Left ventricle myocardium inferior (tissue), 1 donor: ENCODE results near the gene PTPN12. TPM values are rescaled to one million over a fixed set of nuclear protein-coding genes. Genes with fewer than 3 reads are reported as not detected.

Experiments used
- DNase-seq: peaks from one replicate; pipeline ENCODE4 v3.0.0-alpha.2; 2020
- H3K27ac ChIP-seq: fragments of 200-600 bp; replicated peaks from 2 replicates; pipeline ENCODE4 v1.8.0; 2021
- H3K27me3 ChIP-seq: fragments of 200-600 bp; 2 replicates; pipeline ENCODE4 v1.8.0; 2021; ENCODE audit warnings: low read depth
- H3K36me3 ChIP-seq: fragments of 200-600 bp; 2 replicates; pipeline ENCODE4 v1.8.0; 2021
- H3K4me1 ChIP-seq: fragments of 200-600 bp; 2 replicates; pipeline ENCODE4 v1.8.0; 2021
- H3K4me3 ChIP-seq: fragments of 200-600 bp; 2 replicates; pipeline ENCODE4 v1.8.0; 2021; ENCODE audit warnings: mild to moderate bottlenecking, moderate library complexity
- H3K9me3 ChIP-seq: fragments of 200-600 bp; replicated peaks from 2 replicates; pipeline ENCODE4 v1.8.0; 2021
- CTCF ChIP-seq: fragments of 200-600 bp; IDR thresholded peaks from 2 replicates; pipeline ENCODE4 v1.8.0; 2021; ENCODE audit warnings: antibody characterized with exemption, mild to moderate bottlenecking, borderline replicate concordance
- intact Hi-C: fragments of 100-400 bp; cut with micrococcal nuclease; formaldehyde crosslinking; loops from one replicate; pipeline ENCODE4 v1.11.0; 2022
- total RNA-seq: library from RNA; stranded (reverse); fragmentation: NEBNext Ultra II Directional; extraction: Animal tissue kit (Norgen Biotek cat#: 25700); gene quantifications from one replicate; pipeline ENCODE4 v1.2.1, GENCODE V29; 2021
- donor health status: DM: no; HTN: yes; CAD: no; lungs with severe emphysema.

Gene PTPN12
- total RNA-seq, 1 donor from 2014 or later, result 52.2 TPM

GRCh38 chr7:77629797-77630196 lies 92.7 kb downstream of the PTPN12 start:
- Histone ChIP-seq H3K9me3 (no peaks in the 10 kb centered on the region), H3K27ac (no peak overlapping the region), H3K4me1 (no peaks in the 10 kb centered on the region), H3K36me3 (peaks cover 77% of the 10 kb centered on the region), H3K27me3 (no peaks in the 10 kb centered on the region), H3K4me3 (no peak overlapping the region)
- TF ChIP-seq CTCF, result no peak
- DNase-seq, result no peak
- intact Hi-C loops, result no loop called here

- H3K27me3 ChIP-seq, result no peaks in the 10 kb centered on the region
- H3K4me1 ChIP-seq, result no peaks in the 10 kb centered on the region
- H3K36me3 ChIP-seq, result peaks cover 80% of the 10 kb centered on the region
- no peak overlapping the region for H3K4me3 ChIP-seq
- intact Hi-C loops, result no loop called here
- no peak for DNase-seq
- H3K27ac ChIP-seq, result no peak overlapping the region
- TF ChIP-seq CTCF, result no peak
- no peaks in the 10 kb centered on the region for H3K9me3 ChIP-seq
Observed at GRCh38 chr7:77631820-77632219, 94.7 kb downstream of the PTPN12 start.

- no peaks in the 10 kb centered on the region for H3K27me3 ChIP-seq
- no peak overlapping the region for H3K4me3 ChIP-seq
- H3K4me1 ChIP-seq, result peaks cover 2% of the 10 kb centered on the region
- no peak overlapping the region for H3K27ac ChIP-seq
- no peaks in the 10 kb centered on the region for H3K9me3 ChIP-seq
- intact Hi-C loops, result no loop called here
- TF ChIP-seq CTCF, result no peak
- DNase-seq, result no peak
- H3K36me3 ChIP-seq, result peaks cover 65% of the 10 kb centered on the region
Observed at GRCh38 chr7:77644774-77645173, 107.7 kb downstream of the PTPN12 start.

- peaks cover 37% of the 10 kb centered on the region for H3K36me3 ChIP-seq
- intact Hi-C loops, result no loop called here
Observed at GRCh38 chr7:77648742-77649338, 111.7 kb downstream of the PTPN12 start.

GRCh38 chr7:77649716-77650349 lies 112.7 kb downstream of the PTPN12 start:
- no peak overlapping the region for H3K27ac ChIP-seq
- no peak for DNase-seq
- H3K9me3 ChIP-seq, result no peaks in the 10 kb centered on the region
- peaks cover 8% of the 10 kb centered on the region for H3K4me1 ChIP-seq
- no peak overlapping the region for H3K4me3 ChIP-seq
- H3K27me3 ChIP-seq, result no peaks in the 10 kb centered on the region
- H3K36me3 ChIP-seq, result peaks cover 29% of the 10 kb centered on the region
- intact Hi-C loops, result loop anchor here (5.0 kb wide), 1 partner anchor 112 kb away; no protein-coding TSS in a partner anchor
- no peak for TF ChIP-seq CTCF

More at GRCh38 chr7:77648742-77649338, 111.7 kb downstream of the PTPN12 start:
- Histone ChIP-seq H3K4me1 (peaks cover 8% of the 10 kb centered on the region), H3K27me3 (no peaks in the 10 kb centered on the region), H3K27ac (no peak overlapping the region), H3K4me3 (no peak overlapping the region), H3K9me3 (no peaks in the 10 kb centered on the region)
- TF ChIP-seq CTCF, result no peak
- no peak for DNase-seq
